D721Med (cell line): ENCODE results near the gene BRD3.
"Not testable (repeated sequence)": the region's sequence is repeated elsewhere in the genome, so short reads cannot be mapped to it uniquely, and the experiment has no call there.

Experiments used
- DNase-seq: peaks from one replicate; pipeline ENCODE4 v3.0.0; 2011; ENCODE audit warnings: low spot score; ENCODE audit not compliant: insufficient read length
- FAIRE-seq: peaks from 2 replicates; lab custom pipeline; 2011; peaks lifted over from hg19 to GRCh38; lab: Jason Lieb, UNC
- CTCF ChIP-seq: IDR thresholded peaks from 2 replicates; pipeline ENCODE4 v1.5.1; 2012; ENCODE audit warnings: mild to moderate bottlenecking, control low read depth; ENCODE audit not compliant: insufficient read depth; ENCODE audit errors: missing control alignments

Gene BRD3

GRCh38 chr9:133990366-133991213 lies 77.2 kb downstream of the BRD3 start:
- DNase-seq: no peak
- no peak for FAIRE-seq
- TF ChIP-seq CTCF: no peak

- FAIRE-seq: no peak
- TF ChIP-seq CTCF: no peak
- DNase-seq: no peak
Observed at GRCh38 chr9:133989625-133990365, 78.0 kb downstream of the BRD3 start.

GRCh38 chr9:133988771-133989170 lies 79.1 kb downstream of the BRD3 start:
- DNase-seq, FAIRE-seq: not testable (repeated sequence)

- DNase-seq: no peak
- no peak for FAIRE-seq
- no peak for TF ChIP-seq CTCF
Observed at GRCh38 chr9:133987946-133988665, 79.7 kb downstream of the BRD3 start.

GRCh38 chr9:133987446-133987788 lies 80.4 kb downstream of the BRD3 start:
- TF ChIP-seq CTCF: no peak
- FAIRE-seq: no peak

GRCh38 chr9:133986774-133987445 lies 80.9 kb downstream of the BRD3 start:
- no peak for DNase-seq
- no peak for TF ChIP-seq CTCF
- no peak for FAIRE-seq

More at GRCh38 chr9:133987446-133987788, 80.4 kb downstream of the BRD3 start:
- DNase-seq: no peak

GRCh38 chr9:133986061-133986460 lies 81.8 kb downstream of the BRD3 start:
- FAIRE-seq: no peak
- DNase-seq: no peak
- no peak for TF ChIP-seq CTCF
